H1 (cell line): ENCODE data around the gene MYL9. TPM values are rescaled to one million over a fixed set of nuclear protein-coding genes. Genes with fewer than 3 reads are reported as not detected.

Source experiments
- CTCF ChIA-PET: fragments of 300-600 bp; sonication (Branson Sonifier 250); formaldehyde crosslinking; loops from one replicate; lab custom pipeline; 2021; ENCODE audit not compliant: partially characterized antibody; lab: Charles Lee
- POLR2A ChIA-PET: fragments of 300-600 bp; sonication (Branson Sonifier 250); formaldehyde crosslinking; loops from one replicate; lab custom pipeline; 2021; ENCODE audit warnings: inconsistent platforms; ENCODE audit not compliant: partially characterized antibody; lab: Charles Lee
- DNase-seq, 2 experiments: peaks; one replicate each; pipeline versions ENCODE4 v3.0.0 to v3.0.0-alpha.2; 2010 to 2022; ENCODE audit warnings: low spot score in 2 of 2, low read depth in 1 of 2, mixed read lengths in 1 of 2
- FAIRE-seq: peaks from 2 replicates; lab custom pipeline; 2011; peaks lifted over from hg19 to GRCh38; lab: Jason Lieb, UNC
- H2AFZ ChIP-seq: 2 replicates; pipeline ENCODE4 v1.8.1; 2012; ENCODE audit warnings: low read length, inconsistent platforms
- H2AK5ac ChIP-seq: 2 replicates; pipeline ENCODE4 v1.6.1; 2013; ENCODE audit warnings: low read depth, low read length
- H2BK120ac ChIP-seq: replicated peaks from 2 replicates; pipeline ENCODE3; 2013; ENCODE audit warnings: low read depth, low read length, inconsistent platforms
- H2BK12ac ChIP-seq: 2 replicates; pipeline ENCODE4 v1.6.1; 2013; ENCODE audit warnings: low read depth, low read length
- H2BK15ac ChIP-seq: 2 replicates; pipeline ENCODE4 v1.6.1; 2013; ENCODE audit warnings: low read length
- H2BK20ac ChIP-seq: 2 replicates; pipeline ENCODE4 v1.6.1; 2013; ENCODE audit warnings: low read length
- H2BK5ac ChIP-seq: 2 replicates; pipeline ENCODE4 v1.6.1; 2013; ENCODE audit warnings: low read depth, low read length
- H3K14ac ChIP-seq: 2 replicates; pipeline ENCODE4 v1.6.1; 2013; ENCODE audit warnings: inconsistent platforms; ENCODE audit not compliant: insufficient read length
- H3K18ac ChIP-seq: 2 replicates; pipeline ENCODE4 v1.6.1; 2013; ENCODE audit warnings: low read length; ENCODE audit errors: extremely low read depth
- H3K23ac ChIP-seq: 2 replicates; pipeline ENCODE4 v1.6.1; 2013; ENCODE audit warnings: inconsistent platforms; ENCODE audit not compliant: insufficient read length
- H3K23me2 ChIP-seq: 2 replicates; pipeline ENCODE4 v1.6.1; 2013; ENCODE audit warnings: low read depth, low read length
- H3K27ac ChIP-seq: 2 replicates; pipeline ENCODE4 v1.6.1; 2011; ENCODE audit warnings: low read depth, low read length, inconsistent platforms
- H3K27me3 ChIP-seq, 4 experiments: replicated peaks in 1 of 4; 1 replicate in 1 of 4; 2 replicates in 3 of 4; pipeline versions ENCODE4 v1.6.1 to v1.8.1; 2011 to 2013; ENCODE audit warnings: low read length in 3 of 4, mild to moderate bottlenecking in 3 of 4, inconsistent platforms in 2 of 4, mixed read lengths in 2 of 4, moderate library complexity in 1 of 4; ENCODE audit not compliant: control insufficient read depth in 3 of 4, insufficient read depth in 3 of 4; ENCODE audit errors: extremely low read depth in 1 of 4
- H3K36me3 ChIP-seq, 4 experiments: 2 replicates each; pipeline versions ENCODE4 v1.6.1 to v1.8.1; 2011 to 2013; ENCODE audit warnings: mild to moderate bottlenecking in 4 of 4, low read length in 3 of 4, moderate library complexity in 2 of 4, control low read depth in 1 of 4, inconsistent platforms in 1 of 4; ENCODE audit not compliant: insufficient read depth in 4 of 4, control insufficient read depth in 2 of 4
- H3K4ac ChIP-seq: replicated peaks from 2 replicates; pipeline ENCODE3; 2013; ENCODE audit warnings: low read length, low read depth, mixed read lengths, inconsistent platforms; ENCODE audit not compliant: insufficient read length
- H3K4me1 ChIP-seq, 4 experiments: replicated peaks in 1 of 4; 1 replicate in 1 of 4; 2 replicates in 3 of 4; pipeline versions ENCODE4 v1.6.1 to v1.8.1; 2011 to 2013; ENCODE audit warnings: low read length in 3 of 4, inconsistent platforms in 2 of 4, mixed read lengths in 1 of 4; ENCODE audit not compliant: insufficient read depth in 4 of 4, control insufficient read depth in 3 of 4
- H3K4me2 ChIP-seq, 2 experiments: 2 replicates each; pipeline versions ENCODE4 v1.6.1 to v1.8.1; 2011 to 2013; ENCODE audit warnings: low read depth in 2 of 2, low read length in 2 of 2, control low read depth in 1 of 2, inconsistent platforms in 1 of 2, mild to moderate bottlenecking in 1 of 2; ENCODE audit not compliant: insufficient read depth in 1 of 2
- H3K4me3 ChIP-seq, 4 experiments: fragments of 200-600, 300-600 bp in 1 of 4; sonication (generic), shearing (Covaris generic), sonication (Bioruptor Twin) in 1 of 4; 2 replicates each; pipeline versions ENCODE4 v1.5.1 to v1.8.1; 2011 to 2016; ENCODE audit warnings: low read length in 4 of 4, low read depth in 3 of 4, control low read depth in 2 of 4, inconsistent platforms in 2 of 4, mild to moderate bottlenecking in 2 of 4, mixed read lengths in 1 of 4, moderate library complexity in 1 of 4; ENCODE audit not compliant: insufficient read depth in 2 of 4; ENCODE audit errors: extremely low read depth in 1 of 4
- H3K56ac ChIP-seq: replicated peaks from 2 replicates; pipeline ENCODE3; 2013; ENCODE audit warnings: low read depth, mild to moderate bottlenecking, mixed read lengths, low read length, inconsistent platforms; ENCODE audit not compliant: insufficient read length
- H3K79me1 ChIP-seq: 2 replicates; pipeline ENCODE4 v1.6.1; 2013; ENCODE audit warnings: low read depth, low read length, control low read depth
- H3K79me2 ChIP-seq, 2 experiments: 2 replicates each; pipeline versions ENCODE4 v1.6.1 to v1.8.1; 2012 to 2013; ENCODE audit warnings: low read length in 2 of 2, mild to moderate bottlenecking in 2 of 2, inconsistent platforms in 1 of 2; ENCODE audit not compliant: insufficient read depth in 2 of 2, control insufficient read depth in 1 of 2
- H3K9ac ChIP-seq, 4 experiments: replicated peaks in 1 of 4; 1 replicate in 1 of 4; 2 replicates in 3 of 4; pipeline versions ENCODE4 v1.6.1 to v1.8.1; 2011 to 2013; ENCODE audit warnings: low read depth in 3 of 4, low read length in 3 of 4, control low read depth in 2 of 4, mild to moderate bottlenecking in 2 of 4, moderate library complexity in 2 of 4, inconsistent platforms in 1 of 4; ENCODE audit errors: extremely low read depth in 1 of 4
- H3K9me3 ChIP-seq, 2 experiments: 2 replicates each; pipeline versions ENCODE4 v1.6.1 to v1.8.1; 2012 to 2013; ENCODE audit warnings: mild to moderate bottlenecking in 2 of 2, moderate library complexity in 2 of 2, control low read depth in 1 of 2, inconsistent platforms in 1 of 2, low read depth in 1 of 2, low read length in 1 of 2, mixed read lengths in 1 of 2; ENCODE audit not compliant: insufficient read depth in 2 of 2
- H4K20me1 ChIP-seq, 2 experiments: replicated peaks in 1 of 2; 2 replicates each; pipeline versions ENCODE3 to v1.8.1; 2011 to 2013; ENCODE audit warnings: inconsistent platforms in 2 of 2, low read length in 2 of 2, mild to moderate bottlenecking in 1 of 2; ENCODE audit not compliant: insufficient read depth in 2 of 2, control insufficient read depth in 1 of 2
- H4K5ac ChIP-seq: 2 replicates; pipeline ENCODE4 v1.6.1; 2013; ENCODE audit warnings: low read length, low read depth, mixed read lengths, inconsistent platforms; ENCODE audit not compliant: insufficient read length
- H4K8ac ChIP-seq: 2 replicates; pipeline ENCODE4 v1.8.0; 2013; ENCODE audit warnings: mild to moderate bottlenecking, moderate library complexity, low read length, inconsistent platforms; ENCODE audit not compliant: insufficient read depth; ENCODE audit errors: extremely low read depth
- H4K91ac ChIP-seq: replicated peaks from 2 replicates; pipeline ENCODE3; 2013; ENCODE audit warnings: low read length, mixed read lengths, inconsistent platforms; ENCODE audit not compliant: insufficient read length
- CREB1 ChIP-seq: IDR thresholded peaks from 2 replicates; pipeline ENCODE4 v1.6.1; 2012; ENCODE audit warnings: inconsistent platforms
- PHF8 ChIP-seq: fragments of 200-600 bp; sonication (generic); conservative IDR thresholded peaks from 2 replicates; pipeline ENCODE4 v1.7.1; 2012; ENCODE audit warnings: low read depth, mild to moderate bottlenecking, inconsistent platforms, low read length, moderate library complexity
- WGBS, 2 experiments: shearing (Covaris generic) in 1 of 2; methylation state at CpG; one replicate each; pipeline versions ENCODE4 v1.1.6 to v1.1.7; 2013 to 2015; ENCODE audit warnings: low lambda C conversion rate in 2 of 2, mixed read lengths in 2 of 2, inconsistent platforms in 1 of 2, low coverage in 1 of 2, missing lambda C conversion rate in 1 of 2; ENCODE audit not compliant: insufficient replicate concordance in 2 of 2, insufficient coverage in 1 of 2, insufficient read length in 1 of 2; ENCODE audit errors: extremely low coverage in 1 of 2, missing lambda C conversion rate in 1 of 2; 5-methylcytosine and 5-hydroxymethylcytosine counted together
- polyA plus RNA-seq, 7 experiments: library from polyadenylated mRNA; depleted of rRNA in 3 of 7; stranded (reverse) in 5 of 7; unstranded in 2 of 7; fragments of >200 nt in 5 of 7; fragments of 200-250 nt in 2 of 7; gene quantifications; 1 replicate in 5 of 7; 2 replicates in 1 of 7; 4 replicates in 1 of 7; pipeline versions ENCODE4 v1.2.1 to v1.2.3, GENCODE V29; 2011 to 2013; ENCODE audit warnings: missing spikeins in 2 of 7, mixed read lengths in 2 of 7
- total RNA-seq: library from RNA; stranded (reverse); fragmentation: NEBNext Ultra II Directional; extraction: Animal tissue kit (Norgen Biotek cat#: 25700); gene quantifications from 2 replicates; pipeline ENCODE4 v1.2.1, GENCODE V29; 2021

Gene MYL9
- total and polyA plus RNA-seq, 2 of the 8 experiments (the other 6 are each of a cell fraction or from before 2014, with no cell fraction given) = 26.8 to 193 TPM

DNA sequence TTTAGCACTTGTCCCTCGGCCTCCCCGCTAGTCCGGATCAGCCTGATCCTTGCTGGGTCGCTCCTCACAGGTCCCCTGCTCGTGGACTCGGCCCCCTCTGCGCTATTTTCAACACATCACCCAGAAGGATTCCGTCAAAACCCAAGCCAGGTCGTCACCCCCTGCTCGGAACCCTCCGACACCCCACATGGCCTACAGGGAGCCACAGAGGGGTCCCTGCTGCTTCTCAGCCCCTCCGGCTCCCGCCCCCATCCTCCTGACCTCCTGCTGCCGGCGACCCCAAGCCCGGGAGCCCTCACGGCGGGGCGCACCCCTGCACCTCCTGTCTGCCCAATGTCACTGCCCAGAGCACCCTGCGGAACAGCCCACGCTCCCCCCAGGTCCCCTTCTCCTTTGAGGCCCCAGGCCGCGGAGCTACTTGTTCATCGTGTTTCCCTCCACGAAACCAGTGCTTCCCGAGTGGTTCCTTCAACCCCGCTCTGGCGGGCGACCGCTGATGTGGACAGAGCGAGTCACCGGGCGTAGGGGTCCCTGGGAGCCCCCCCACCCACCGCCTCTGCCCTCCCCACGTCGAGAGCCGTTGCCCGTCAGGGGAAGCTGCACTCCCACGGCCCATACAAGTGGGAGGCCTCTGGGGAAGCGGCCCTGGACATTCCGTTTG is 638 bp upstream of the MYL9 start:
- Histone ChIP-seq H3K4me1 (peaks cover 0 to 24% (median 19%) of the 10 kb centered on the region in 4 experiments; a peak in 6 of 7 replicates), H3K23me2 (peaks cover 9% of the 10 kb centered on the region; the same call in 1 of the 2 replicates), H2AFZ (no peak overlapping the region), H3K27ac (no peak overlapping the region), H3K79me2 (peaks cover 0 to 9% of the 10 kb centered on the region in 2 experiments; a peak in 1 of 4 replicates), H2BK15ac (no peak overlapping the region; the same call in 1 of the 2 replicates), H2BK120ac (no peak overlapping the region), H3K4me3 (peak overlapping the region; percentile 29 to 88 (median 47)), H3K23ac (no peak overlapping the region), H3K36me3 (no peaks in the 10 kb centered on the region), H3K9me3 (no peaks in the 10 kb centered on the region), H2BK12ac (no peak overlapping the region; the same call in 1 of the 2 replicates), H4K20me1 (peaks cover 3 to 4% of the 10 kb centered on the region in 2 experiments), H2AK5ac (no peak overlapping the region), H3K4me2 (peak overlapping the region; percentile 49 to 86), H3K4ac (peak overlapping the region; percentile 53), H3K18ac (peak overlapping the region; percentile 60; the same call in 1 of the 2 replicates), H3K9ac (peak overlapping the region in 1 of 4 experiments; percentile 13; a peak in 1 of 7 replicates), H2BK5ac (no peak overlapping the region; the same call in 1 of the 2 replicates), H3K14ac (no peak overlapping the region), H3K27me3 (no peaks in the 10 kb centered on the region), H4K91ac (peak overlapping the region; percentile 65), H4K8ac (peak overlapping the region; percentile 69; the same call in 1 of the 2 replicates), H3K79me1 (peaks cover 8% of the 10 kb centered on the region), H2BK20ac (no peak overlapping the region), H3K56ac (peak overlapping the region; percentile 46), H4K5ac (no peak overlapping the region)
- no peak for FAIRE-seq
- no peak for DNase-seq
- CTCF ChIA-PET = interaction anchor here (0.8 to 3.7 kb wide), 7 partner anchors 10 to 165 kb away, joined by 3 to 16 read pairs (median 4); partner anchors contain the start of gene TGIF2
- 20% methylated on average over 36 of the region's 41 CpGs; no CpG with 5 or more reads in 1 of the 2 experiments for WGBS, 2 experiments
- TF ChIP-seq PHF8 = 0 out of 2 replicates have a peak, but pooled peaks have one; percentile 10
- TF ChIP-seq CREB1 = no peak
- POLR2A ChIA-PET = interaction anchor here (0.6 to 1.0 kb wide), 3 partner anchors 8 to 23 kb away, joined by 3 to 4 read pairs (median 3); no protein-coding TSS in a partner anchor
